ENCODE results near the gene NBAS. TPM values are rescaled to one million over a fixed set of nuclear protein-coding genes. Genes with fewer than 3 reads are reported as not detected.

Gene NBAS
- total RNA-seq, 4 donors from 2014 or later, result 22.8 to 32.0 (median 23.7) TPM

GRCh38 chr2:15189216-15189615 is 371.9 kb downstream of the NBAS start:
- H3K4me1 ChIP-seq, result no peaks in the 10 kb centered on the region
- H3K36me3 ChIP-seq, result peaks cover 0 to 52% (median 0%) of the 10 kb centered on the region in 3 donors
- DNase-seq, result no peak
- TF ChIP-seq, protein P1, sequence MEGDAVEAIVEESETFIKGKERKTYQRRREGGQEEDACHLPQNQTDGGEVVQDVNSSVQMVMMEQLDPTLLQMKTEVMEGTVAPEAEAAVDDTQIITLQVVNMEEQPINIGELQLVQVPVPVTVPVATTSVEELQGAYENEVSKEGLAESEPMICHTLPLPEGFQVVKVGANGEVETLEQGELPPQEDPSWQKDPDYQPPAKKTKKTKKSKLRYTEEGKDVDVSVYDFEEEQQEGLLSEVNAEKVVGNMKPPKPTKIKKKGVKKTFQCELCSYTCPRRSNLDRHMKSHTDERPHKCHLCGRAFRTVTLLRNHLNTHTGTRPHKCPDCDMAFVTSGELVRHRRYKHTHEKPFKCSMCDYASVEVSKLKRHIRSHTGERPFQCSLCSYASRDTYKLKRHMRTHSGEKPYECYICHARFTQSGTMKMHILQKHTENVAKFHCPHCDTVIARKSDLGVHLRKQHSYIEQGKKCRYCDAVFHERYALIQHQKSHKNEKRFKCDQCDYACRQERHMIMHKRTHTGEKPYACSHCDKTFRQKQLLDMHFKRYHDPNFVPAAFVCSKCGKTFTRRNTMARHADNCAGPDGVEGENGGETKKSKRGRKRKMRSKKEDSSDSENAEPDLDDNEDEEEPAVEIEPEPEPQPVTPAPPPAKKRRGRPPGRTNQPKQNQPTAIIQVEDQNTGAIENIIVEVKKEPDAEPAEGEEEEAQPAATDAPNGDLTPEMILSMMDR (IDR thresholded peaks at IDR 0.05), result no peak
- no peak for TF ChIP-seq POLR2A (IDR thresholded peaks at IDR 0.05)
- 72% methylated on average over 2 of the region's 2 CpGs; no CpG with 5 or more reads in 1 of the 2 donors for WGBS, 2 donors
- no peak overlapping the region for H3K4me3 ChIP-seq
- intact Hi-C loops (cut with DNase I), result no loop called here
- H3K27me3 ChIP-seq, result no peaks in the 10 kb centered on the region
- no peak overlapping the region for H3K27ac ChIP-seq
- H3K9me3 ChIP-seq, result no peaks in the 10 kb centered on the region

DNA sequence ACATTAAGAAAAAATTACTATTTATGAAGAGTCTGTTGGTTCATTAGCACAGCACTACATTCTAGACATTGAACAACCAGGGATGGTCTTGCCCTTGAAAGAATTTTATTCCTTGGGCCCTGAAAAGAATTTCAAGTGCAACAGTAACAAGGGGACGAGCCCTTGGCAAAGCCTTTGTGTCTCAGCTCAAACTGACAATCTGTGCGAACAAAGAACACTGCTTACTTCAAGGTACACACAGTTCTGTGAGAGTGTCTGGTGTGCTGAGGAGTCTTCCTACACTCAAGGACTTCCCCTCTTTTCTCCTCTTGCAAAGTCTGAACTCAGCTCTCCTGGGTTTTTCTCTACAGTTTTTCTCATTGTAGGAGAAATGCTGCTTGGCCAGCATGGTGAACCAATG is 373.4 kb downstream of the NBAS start:
- no peaks in the 10 kb centered on the region for H3K9me3 ChIP-seq
- H3K36me3 ChIP-seq, result peaks cover 0 to 59% (median 0%) of the 10 kb centered on the region in 3 donors
- TF ChIP-seq, protein P1 (IDR thresholded peaks at IDR 0.05), result no peak
- no peak for TF ChIP-seq POLR2A (IDR thresholded peaks at IDR 0.05)
- intact Hi-C loops (cut with DNase I), result no loop called here
- H3K4me1 ChIP-seq, result no peaks in the 10 kb centered on the region
- H3K4me3 ChIP-seq, result no peak overlapping the region
- H3K27ac ChIP-seq, result no peak overlapping the region
- DNase-seq, result no peak
- H3K27me3 ChIP-seq, result no peaks in the 10 kb centered on the region
- 88 to 91% methylated on average over 2 of the region's 2 CpGs for WGBS, 2 donors

GRCh38 chr2:15186118-15186517 is 375.0 kb downstream of the NBAS start:
- no peaks in the 10 kb centered on the region for H3K9me3 ChIP-seq
- H3K4me3 ChIP-seq, result no peak overlapping the region
- 88 to 93% methylated on average over 2 of the region's 2 CpGs for WGBS, 2 donors
- TF ChIP-seq POLR2A (IDR thresholded peaks at IDR 0.05), result no peak
- TF ChIP-seq, protein P1 (IDR thresholded peaks at IDR 0.05), result no peak
- DNase-seq, result no peak
- intact Hi-C loops (cut with DNase I), result no loop called here
- H3K4me1 ChIP-seq, result no peaks in the 10 kb centered on the region
- peaks cover 0 to 59% (median 0%) of the 10 kb centered on the region in 3 donors for H3K36me3 ChIP-seq
- H3K27ac ChIP-seq, result no peak overlapping the region
- no peaks in the 10 kb centered on the region for H3K27me3 ChIP-seq

DNA sequence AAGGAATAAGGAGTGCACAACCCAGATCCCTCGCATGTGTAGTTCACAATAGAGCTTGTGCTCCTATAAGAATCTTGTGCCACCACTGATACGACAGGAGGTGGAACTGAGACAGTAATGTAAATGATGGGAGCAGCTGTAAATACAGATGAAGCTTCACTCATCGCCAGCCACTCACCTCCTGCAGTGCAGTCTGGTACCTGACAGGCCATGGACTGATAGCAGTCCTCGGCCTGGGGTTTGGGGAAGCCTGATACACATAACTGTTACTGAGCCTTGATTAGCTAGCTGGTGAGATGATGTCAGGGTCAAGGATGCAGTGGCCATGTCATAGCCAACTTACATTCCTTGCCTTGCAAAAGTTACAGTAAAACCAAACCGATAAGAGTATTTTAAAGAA is 376.6 kb downstream of the NBAS start:
- H3K27ac ChIP-seq, result no peak overlapping the region
- H3K36me3 ChIP-seq, result peaks cover 0 to 60% (median 0%) of the 10 kb centered on the region in 3 donors
- no peaks in the 10 kb centered on the region for H3K9me3 ChIP-seq
- intact Hi-C loops (cut with DNase I), result no loop called here
- no peak overlapping the region for H3K4me3 ChIP-seq
- WGBS, 2 donors, result 92 to 93% methylated on average over 5 of the region's 5 CpGs
- H3K4me1 ChIP-seq, result no peaks in the 10 kb centered on the region
- TF ChIP-seq, protein P1 (IDR thresholded peaks at IDR 0.05), result no peak
- DNase-seq, result no peak
- H3K27me3 ChIP-seq, result no peaks in the 10 kb centered on the region

DNA sequence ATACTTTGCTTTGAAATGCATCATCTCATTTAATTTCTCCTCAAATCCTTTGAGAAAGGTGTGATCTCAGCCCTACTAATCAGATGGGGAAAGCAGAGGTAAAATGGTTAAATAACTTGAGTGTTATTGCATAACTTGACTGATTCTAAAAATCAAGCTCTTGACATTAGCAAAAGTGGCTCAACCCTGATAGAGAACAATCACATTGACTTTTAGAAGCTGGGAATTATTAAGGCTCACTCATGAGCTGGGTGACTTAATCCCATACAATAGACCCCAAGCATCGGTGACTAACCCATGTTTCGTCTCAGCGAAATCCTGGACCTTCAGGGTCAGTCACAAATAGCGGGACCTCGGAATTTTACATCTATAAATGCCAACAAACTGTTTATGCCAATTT is 378.9 kb downstream of the NBAS start:
- TF ChIP-seq, protein P1 (IDR thresholded peaks at IDR 0.05), result no peak
- no peak for TF ChIP-seq POLR2A (IDR thresholded peaks at IDR 0.05)
- WGBS, 2 donors, result 86 to 96% methylated on average over 5 of the region's 5 CpGs

More for the DNA sequence above, 378.9 kb downstream of the NBAS start:
- DNase-seq, result no peak
- H3K4me1 ChIP-seq, result no peaks in the 10 kb centered on the region
- peaks cover 0 to 53% (median 0%) of the 10 kb centered on the region in 3 donors for H3K36me3 ChIP-seq
- intact Hi-C loops (cut with DNase I), result no loop called here
- no peaks in the 10 kb centered on the region for H3K27me3 ChIP-seq
- no peak overlapping the region for H3K27ac ChIP-seq
- no peaks in the 10 kb centered on the region for H3K9me3 ChIP-seq
- H3K4me3 ChIP-seq, result no peak overlapping the region

All from esophagus squamous epithelium (tissue), 5 donors.